GM23338 (cell line): Measurements from ENCODE around the gene MARVELD3.

Experiments used
- CTCF ChIP-seq, 2 experiments: fragments of 200-600 bp in 1 of 2; sonication (generic) in 1 of 2; conservative IDR thresholded peaks; 2 replicates each; pipeline versions ENCODE4 v1.5.1 to v1.6.1; 2016 to 2017; ENCODE audit warnings: antibody characterized with exemption in 2 of 2, low read depth in 2 of 2, mild to moderate bottlenecking in 2 of 2, moderate library complexity in 1 of 2
- EZH2 ChIP-seq: fragments of 200-600 bp; sonication (generic); IDR thresholded peaks from one replicate; pipeline ENCODE4 v1.8.0; 2017; ENCODE audit warnings: antibody characterized with exemption, mild to moderate bottlenecking, low read depth; ENCODE audit not compliant: unreplicated experiment
- EZH2phosphoT487 ChIP-seq: fragments of 200-600 bp; sonication (generic); IDR thresholded peaks from one replicate; pipeline ENCODE4 v1.8.1; 2018; ENCODE audit warnings: antibody characterized with exemption; ENCODE audit not compliant: unreplicated experiment
- POLR2AphosphoS5 ChIP-seq: IDR thresholded peaks from 2 replicates; pipeline ENCODE4 v1.6.1; 2016; ENCODE audit warnings: antibody characterized with exemption, low read depth

- TF ChIP-seq POLR2AphosphoS5, result no peak
- no peak for TF ChIP-seq CTCF (conservative IDR thresholded peaks at IDR 0.05; ENCODE audit: low read depth in 2 of 2)
- no peak for TF ChIP-seq EZH2phosphoT487
- TF ChIP-seq EZH2, result no peak
Observed at GRCh38 chr16:71628810-71629209, 2.8 kb downstream of the MARVELD3 start.
